PC-3 (cell line): ENCODE measurements around the gene FBXO31.

Source experiments
- CTCF ChIP-seq: fragments of 300-600 bp; sonication (generic); conservative IDR thresholded peaks from 2 replicates; pipeline ENCODE4 v1.5.1; 2017; ENCODE audit warnings: antibody characterized with exemption, low read depth, mild to moderate bottlenecking, low read length
- EZH2 ChIP-seq: fragments of 300-600 bp; sonication (generic); IDR thresholded peaks from one replicate; pipeline ENCODE4 v1.6.1; 2017; ENCODE audit warnings: antibody characterized with exemption, mild to moderate bottlenecking, low read length; ENCODE audit not compliant: unreplicated experiment
- EZH2phosphoT487 ChIP-seq: fragments of 300-600 bp; sonication (generic); IDR thresholded peaks from 2 replicates; pipeline ENCODE4 v1.6.1; 2018; ENCODE audit warnings: mild to moderate bottlenecking, antibody characterized with exemption, low read length, borderline replicate concordance

- TF ChIP-seq CTCF, result no peak
- TF ChIP-seq EZH2, result no peak
- no peak for TF ChIP-seq EZH2phosphoT487
Observed at GRCh38 chr16:87348616-87349157, 34.9 kb downstream of the FBXO31 start.
